ENCODE results near the gene ZNF773. TPM values are rescaled to one million over a fixed set of nuclear protein-coding genes. Genes with fewer than 3 reads are reported as not detected.

Gene ZNF773
- total RNA-seq, 4 donors from 2014 or later = 2.6 to 31.8 (median 16.0) TPM

- TF ChIP-seq POLR2A (IDR thresholded peaks at IDR 0.05) = no peak
- TF ChIP-seq CTCF (IDR thresholded peaks at IDR 0.05) = no peak
- no peak for TF ChIP-seq EP300 (IDR thresholded peaks at IDR 0.05)
- no peak overlapping the region for H3K4me3 ChIP-seq
Measured at GRCh38 chr19:57537953-57538547, 38.3 kb downstream of the ZNF773 start.

GRCh38 chr19:57546513-57546912, 46.8 kb downstream of the ZNF773 start:
- Histone ChIP-seq H3K27me3 (no peaks in the 10 kb centered on the region), H3K9me3 (peaks cover 16 to 100% (median 59%) of the 10 kb centered on the region in 4 donors), H3K27ac (no peak overlapping the region), H3K4me1 (no peaks in the 10 kb centered on the region), H3K36me3 (peaks cover 21 to 100% (median 49%) of the 10 kb centered on the region in 3 donors), H3K4me3 (no peak overlapping the region)
- whole genome bisulfite sequencing, 2 donors = 96 to 100% methylated on average over 1 of the region's 1 CpG
- no peak for DNase-seq (ENCODE audit: low spot score in 2 of 2)
- TF ChIP-seq CTCF (IDR thresholded peaks at IDR 0.05) = no peak
- no peak for TF ChIP-seq POLR2A (IDR thresholded peaks at IDR 0.05)
- TF ChIP-seq EP300 (IDR thresholded peaks at IDR 0.05) = no peak

More at GRCh38 chr19:57537953-57538547, 38.3 kb downstream of the ZNF773 start:
- DNase-seq (ENCODE audit: low spot score in 2 of 2) = no peak
- peaks cover 20 to 100% (median 39%) of the 10 kb centered on the region in 3 donors for H3K36me3 ChIP-seq
- H3K4me1 ChIP-seq = no peaks in the 10 kb centered on the region
- no peaks in the 10 kb centered on the region for H3K27me3 ChIP-seq
- H3K9me3 ChIP-seq = peaks cover 9 to 100% (median 71%) of the 10 kb centered on the region in 4 donors
- 97 to 99% methylated on average over 7 of the region's 7 CpGs for WGBS, 2 donors
- H3K27ac ChIP-seq = no peak overlapping the region

GRCh38 chr19:57552432-57552831, 52.7 kb downstream of the ZNF773 start:
- Histone ChIP-seq H3K27me3 (no peaks in the 10 kb centered on the region), H3K4me1 (no peaks in the 10 kb centered on the region), H3K27ac (no peak overlapping the region), H3K36me3 (peaks cover 20 to 100% (median 66%) of the 10 kb centered on the region in 3 donors), H3K4me3 (no peak overlapping the region), H3K9me3 (peaks cover 6 to 98% (median 46%) of the 10 kb centered on the region in 4 donors)
- no peak for DNase-seq (ENCODE audit: low spot score in 2 of 2)
- WGBS, 2 donors = 90 to 96% methylated on average over 2 of the region's 2 CpGs
- no peak for TF ChIP-seq CTCF (IDR thresholded peaks at IDR 0.05)
- TF ChIP-seq POLR2A (IDR thresholded peaks at IDR 0.05) = no peak
- no peak for TF ChIP-seq EP300 (IDR thresholded peaks at IDR 0.05)

GRCh38 chr19:57557659-57558058, 57.9 kb downstream of the ZNF773 start:
- WGBS, 2 donors = 73 to 83% methylated on average over 5 of the region's 5 CpGs

More at GRCh38 chr19:57557659-57558058, 57.9 kb downstream of the ZNF773 start:
- H3K36me3 ChIP-seq = peaks cover 3 to 54% (median 29%) of the 10 kb centered on the region in 3 donors
- H3K4me1 ChIP-seq = peaks cover 0 to 20% (median 6%) of the 10 kb centered on the region in 4 donors
- DNase-seq (ENCODE audit: low spot score in 2 of 2) = no peak
- H3K9me3 ChIP-seq = peaks cover 0 to 65% (median 16%) of the 10 kb centered on the region in 4 donors
- H3K27ac ChIP-seq = no peak overlapping the region
- H3K27me3 ChIP-seq = no peaks in the 10 kb centered on the region
- TF ChIP-seq POLR2A (IDR thresholded peaks at IDR 0.05) (no peak), EP300 (IDR thresholded peaks at IDR 0.05) (no peak), CTCF (IDR thresholded peaks at IDR 0.05) (no peak)
- no peak overlapping the region for H3K4me3 ChIP-seq

Small RNAs within 50 kb of the gene (small RNA-seq; reads per million reads assigned to genes)
- gene VN1R107P = not detected

Other genes with a start within 250 kb of the ZNF773 start
- 10 to 100 TPM; 68.4 to 94.3 (median 85.1) TPM for gene ZNF460, start 219.5 kb upstream of the ZNF773 start, total RNA-seq
- gene ZNF543, start 179.5 kb upstream of the ZNF773 start, total RNA-seq = 10 to 100 TPM in 1 of 4 donors, 1 to 10 TPM in 3; 7.3 to 10.6 (median 7.9) TPM
- gene ZNF304, start 148.7 kb upstream of the ZNF773 start, total RNA-seq = 1 to 10 TPM; 5.1 to 7.6 (median 6.0) TPM
- gene TRAPPC2B, start 136.4 kb upstream of the ZNF773 start, total RNA-seq = 10 to 100 TPM in 3 of 4 donors, 1 to 10 TPM in 1; 4.8 to 20.6 (median 18.8) TPM
- 1 to 10 TPM in 2 of 4 donors, under 1 TPM in 2; 0.78 to 1.8 (median 1.1) TPM for gene ZNF547, start 136.4 kb upstream of the ZNF773 start, total RNA-seq
- gene ZNF548, start 110.1 kb upstream of the ZNF773 start, total RNA-seq = 10 to 100 TPM; 19.8 to 40.0 (median 31.2) TPM
- gene ZNF17, start 88.8 kb upstream of the ZNF773 start, total RNA-seq = 10 to 100 TPM in 3 of 4 donors, 1 to 10 TPM in 1; 9.4 to 27.3 (median 14.9) TPM
- 1 to 10 TPM; 3.1 to 7.8 (median 4.5) TPM for gene ZNF749, start 64.6 kb upstream of the ZNF773 start, total RNA-seq
- gene VN1R1, start 42.8 kb upstream of the ZNF773 start, total RNA-seq = 1 to 10 TPM in 3 of 4 donors, under 1 TPM in 1; 0.60 to 2.6 (median 1.2) TPM
- gene ZNF772, start 22.4 kb upstream of the ZNF773 start, total RNA-seq = 10 to 100 TPM in 3 of 4 donors, 1 to 10 TPM in 1; 9.3 to 19.2 (median 13.6) TPM
- 10 to 100 TPM; 10.5 to 42.6 (median 16.2) TPM for gene ZNF419, start 12.2 kb upstream of the ZNF773 start, total RNA-seq
- 1 to 10 TPM; 4.9 to 5.7 (median 5.0) TPM for gene ZNF549, start 27.4 kb downstream of the ZNF773 start, total RNA-seq
- 10 to 100 TPM in 1 of 4 donors, 1 to 10 TPM in 3; 6.6 to 11.0 (median 8.0) TPM for gene ZNF550, start 59.9 kb downstream of the ZNF773 start, total RNA-seq
- 1 to 10 TPM; 2.4 to 6.0 (median 2.6) TPM for gene ZNF416, start 79.0 kb downstream of the ZNF773 start, total RNA-seq
- 1 to 10 TPM; 3.0 to 7.6 (median 5.0) TPM for gene ZIK1, start 84.2 kb downstream of the ZNF773 start, total RNA-seq
- 1 to 10 TPM; 1.3 to 9.6 (median 3.0) TPM for gene ZNF530, start 99.9 kb downstream of the ZNF773 start, total RNA-seq
- 10 to 100 TPM; 15.0 to 43.7 (median 25.4) TPM for gene ZNF134, start 114.3 kb downstream of the ZNF773 start, total RNA-seq
- 10 to 100 TPM in 3 of 4 donors, 1 to 10 TPM in 1; 5.9 to 18.6 (median 14.0) TPM for gene ZNF211, start 133.2 kb downstream of the ZNF773 start, total RNA-seq
- gene ZSCAN4, start 169.0 kb downstream of the ZNF773 start, total RNA-seq = not detected
- gene ZNF551, start 182.0 kb downstream of the ZNF773 start, total RNA-seq = 10 to 100 TPM in 1 of 4 donors, 1 to 10 TPM in 3; 3.6 to 12.9 (median 7.2) TPM
- gene ZNF154, start 209.3 kb downstream of the ZNF773 start, total RNA-seq = 1 to 10 TPM in 2 of 4 donors, under 1 TPM in 2; 0.21 to 2.0 (median 0.71) TPM
- 1 to 10 TPM; 1.5 to 3.1 (median 2.5) TPM for gene ZNF671, start 227.7 kb downstream of the ZNF773 start, total RNA-seq
- gene ZNF776, start 246.9 kb downstream of the ZNF773 start, total RNA-seq = 10 to 100 TPM; 10.8 to 18.4 (median 12.6) TPM